Airway epithelial cell (primary cell): ENCODE data around the gene PPFIBP1. TPM values are rescaled to one million over a fixed set of nuclear protein-coding genes. Genes with fewer than 3 reads are reported as not detected.

Experiments
- total RNA-seq: library from RNA; depleted of rRNA; stranded (reverse); fragments of >200 nt; gene quantifications from 2 replicates; pipeline ENCODE4 v1.2.3, GENCODE V29; 2015

Gene PPFIBP1
- total RNA-seq: 36.2 and 44.0 TPM in 2 replicates

GRCh38 chr12:27523642-27524493, at the start of gene PPFIBP1:
TSS of gene PPFIBP1 (plus strand) at chr12:27524206. CDS start at chr12:27633397, 109,191 bp downstream.

GRCh38 chr12:27696293-27696652, 172.3 kb downstream of the PPFIBP1 start, which contains the start of gene REP15:
TSS of gene REP15 (plus strand) at chr12:27696447. CDS start at chr12:27696563, 116 bp downstream.

GRCh38 chr12:27710592-27711316, 186.7 kb downstream of the PPFIBP1 start, which contains the start of gene MRPS35:
TSS of gene MRPS35 (plus strand) at chr12:27710832. CDS start at chr12:27710844, 12 bp downstream.

Other genes with a start within 250 kb of the PPFIBP1 start
- 30.8 and 47.3 TPM in 2 replicates for gene BMAL2, start 191.4 kb upstream of the PPFIBP1 start, total RNA-seq
- gene SMCO2, start 77.5 kb upstream of the PPFIBP1 start, total RNA-seq: 0.56 TPM in 1 of 2 replicates, not detected in the other
- 0.78 TPM in 1 of 2 replicates, not detected in the other for gene REP15, start 172.2 kb downstream of the PPFIBP1 start, total RNA-seq
- 56.3 and 61.6 TPM in 2 replicates for gene MRPS35, start 186.6 kb downstream of the PPFIBP1 start, total RNA-seq